Skeletal muscle tissue (tissue), 4 donors: ENCODE results near the gene SPATA31C2. TPM values are rescaled to one million over a fixed set of nuclear protein-coding genes. Genes with fewer than 3 reads are reported as not detected.

Experiments used
- H3K27ac ChIP-seq: one replicate; pipeline ENCODE4 v1.7.0; 2013; ENCODE audit warnings: mild to moderate bottlenecking, low read depth, low read length, inconsistent platforms
- H3K27me3 ChIP-seq, 3 donors: one replicate each; pipeline ENCODE4 v1.7.0; 2013; ENCODE audit warnings: low read length in 3 of 3; ENCODE audit not compliant: control insufficient read depth in 3 of 3, insufficient read depth in 3 of 3
- H3K36me3 ChIP-seq, 3 donors: one replicate each; pipeline ENCODE4 v1.7.0; 2013; ENCODE audit warnings: low read length in 3 of 3; ENCODE audit not compliant: control insufficient read depth in 3 of 3, insufficient read depth in 3 of 3
- H3K4me1 ChIP-seq, 3 donors: one replicate each; pipeline ENCODE4 v1.7.0; 2013; ENCODE audit warnings: low read length in 3 of 3, mild to moderate bottlenecking in 3 of 3; ENCODE audit not compliant: control insufficient read depth in 3 of 3, insufficient read depth in 3 of 3
- H3K4me3 ChIP-seq, 3 donors: one replicate each; pipeline ENCODE4 v1.7.0; 2013; ENCODE audit warnings: low read length in 3 of 3
- H3K9ac ChIP-seq, 3 donors: one replicate each; pipeline ENCODE4 v1.7.0; 2013; ENCODE audit warnings: low read length in 3 of 3, mild to moderate bottlenecking in 3 of 3, moderate library complexity in 2 of 3, low read depth in 1 of 3
- H3K9me3 ChIP-seq, 3 donors: one replicate each; pipeline ENCODE4 v1.7.0; 2013; ENCODE audit warnings: low read length in 3 of 3; ENCODE audit not compliant: control insufficient read depth in 3 of 3
- total RNA-seq: library from RNA; depleted of rRNA; stranded (reverse); fragments of >200 nt; gene quantifications from one replicate; pipeline ENCODE4 v1.2.3, GENCODE V29; 2014
- donor health status: Osteomylitis.

Gene SPATA31C2
- total RNA-seq, 1 donor from 2014 or later = not detected

- no peak overlapping the region for H3K9ac ChIP-seq
- H3K27me3 ChIP-seq = peaks cover 0 to 6% (median 0%) of the 10 kb centered on the region in 3 donors
- no peaks in the 10 kb centered on the region for H3K4me1 ChIP-seq
- H3K36me3 ChIP-seq = no peaks in the 10 kb centered on the region
- H3K4me3 ChIP-seq = no peak overlapping the region
- no peak overlapping the region for H3K27ac ChIP-seq
- H3K9me3 ChIP-seq = no peaks in the 10 kb centered on the region
These were observed 31.8 kb downstream of the SPATA31C2 start for GRCh38 chr9:88106492-88106891.

DNA sequence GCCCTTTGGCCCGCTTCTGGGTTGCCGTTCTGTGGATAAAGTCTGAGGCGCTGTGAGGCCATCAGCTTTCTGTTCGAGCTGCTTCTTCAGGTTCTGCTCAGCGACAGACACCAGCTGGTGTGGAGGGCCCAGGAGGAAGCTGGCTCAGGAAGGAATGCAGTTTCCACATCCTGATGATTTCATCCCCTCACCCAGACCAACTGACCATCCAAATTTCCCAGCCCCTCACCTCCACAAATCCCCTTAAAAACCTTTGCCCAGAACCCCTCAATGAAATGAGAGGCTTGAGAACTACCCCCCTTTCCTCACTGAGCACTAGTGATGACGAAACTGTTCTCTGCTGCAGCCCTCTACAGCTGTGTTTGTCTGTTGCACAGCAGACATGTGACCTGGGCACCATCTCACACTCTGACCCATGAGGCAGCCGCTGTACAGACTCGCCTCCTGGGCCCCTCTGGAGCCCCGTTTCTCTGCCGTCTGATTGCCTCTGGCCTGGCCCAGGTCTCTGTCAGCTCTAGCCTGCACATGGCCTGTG, 45.4 kb downstream of the SPATA31C2 start:
- no peak overlapping the region for H3K9ac ChIP-seq

GRCh38 chr9:88090151-88090581, 48.1 kb downstream of the SPATA31C2 start:
- Histone ChIP-seq H3K9me3 (no peaks in the 10 kb centered on the region), H3K27me3 (peaks cover 0 to 9% (median 3%) of the 10 kb centered on the region in 3 donors), H3K4me1 (no peaks in the 10 kb centered on the region), H3K9ac (no peak overlapping the region), H3K27ac (no peak overlapping the region), H3K36me3 (no peaks in the 10 kb centered on the region), H3K4me3 (no peak overlapping the region)

More for the DNA sequence above, 45.4 kb downstream of the SPATA31C2 start:
- Histone ChIP-seq H3K9me3 (no peaks in the 10 kb centered on the region), H3K4me1 (no peaks in the 10 kb centered on the region), H3K36me3 (no peaks in the 10 kb centered on the region), H3K4me3 (no peak overlapping the region), H3K27ac (no peak overlapping the region), H3K27me3 (peaks cover 0 to 9% (median 3%) of the 10 kb centered on the region in 3 donors)

GRCh38 chr9:88087906-88088305, 50.4 kb downstream of the SPATA31C2 start:
- H3K9me3 ChIP-seq = no peaks in the 10 kb centered on the region
- H3K36me3 ChIP-seq = no peaks in the 10 kb centered on the region
- H3K27me3 ChIP-seq = peaks cover 0 to 9% (median under 1%) of the 10 kb centered on the region in 3 donors
- H3K4me1 ChIP-seq = no peaks in the 10 kb centered on the region
- H3K9ac ChIP-seq = no peak overlapping the region
- H3K4me3 ChIP-seq = no peak overlapping the region
- H3K27ac ChIP-seq = no peak overlapping the region

- Histone ChIP-seq H3K36me3 (no peaks in the 10 kb centered on the region), H3K9ac (no peak overlapping the region), H3K27me3 (peaks cover 0 to 9% (median 0%) of the 10 kb centered on the region in 3 donors), H3K4me1 (no peaks in the 10 kb centered on the region), H3K9me3 (no peaks in the 10 kb centered on the region), H3K27ac (no peak overlapping the region), H3K4me3 (no peak overlapping the region)
These were observed 52.8 kb downstream of the SPATA31C2 start for GRCh38 chr9:88085476-88085875.

DNA sequence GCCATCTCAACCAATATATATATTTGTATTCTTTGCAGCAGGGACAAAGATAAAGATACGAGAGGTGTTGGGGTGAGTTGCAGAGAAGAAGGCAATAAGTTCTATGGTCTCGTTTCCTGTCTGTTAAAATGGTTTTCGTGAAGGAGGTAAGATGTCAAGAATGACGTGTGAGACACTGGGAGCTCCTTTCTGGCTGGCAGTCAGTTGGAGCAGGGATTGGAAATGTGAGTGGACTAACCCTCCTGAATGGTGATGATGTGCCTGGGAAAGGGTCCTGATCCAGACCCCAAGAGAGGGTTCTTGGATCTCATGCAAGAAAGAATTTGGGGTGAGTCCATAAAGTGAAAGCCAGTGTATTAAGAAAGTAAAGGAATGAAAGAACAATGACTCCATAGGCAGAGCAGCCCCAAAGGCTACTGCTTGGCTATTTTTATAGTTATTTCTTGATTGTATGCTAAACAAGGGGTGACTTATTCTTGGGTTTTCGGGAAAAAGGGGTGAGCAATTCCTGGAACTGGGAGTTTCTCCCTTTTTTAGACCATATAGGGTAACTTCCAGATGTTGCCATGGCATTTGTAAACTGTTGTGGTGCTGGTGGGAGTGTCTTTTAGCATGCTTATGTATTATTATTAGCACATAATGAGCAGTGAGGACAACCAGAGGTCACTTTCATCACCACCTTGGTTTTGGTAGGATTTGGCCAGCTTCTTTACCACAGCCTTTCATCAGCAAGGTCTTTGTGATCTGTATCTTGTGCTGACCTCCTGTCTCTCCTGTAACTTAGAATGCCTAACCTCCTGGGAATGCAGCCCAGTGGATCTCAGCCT, 53.7 kb downstream of the SPATA31C2 start:
- Histone ChIP-seq H3K4me1 (no peaks in the 10 kb centered on the region), H3K9me3 (no peaks in the 10 kb centered on the region), H3K27me3 (peaks cover 0 to under 1% (median 0%) of the 10 kb centered on the region in 3 donors), H3K36me3 (no peaks in the 10 kb centered on the region), H3K4me3 (no peak overlapping the region), H3K9ac (no peak overlapping the region), H3K27ac (no peak overlapping the region)

Other genes starting within 250 kb of the SPATA31C2 start
- not detected for gene SPATA31C1, start 220.5 kb downstream of the SPATA31C2 start, total RNA-seq
- 2.1 TPM for gene CDK20, start 163.9 kb downstream of the SPATA31C2 start, total RNA-seq
- gene SPIN1, start 250.0 kb upstream of the SPATA31C2 start, total RNA-seq = 60.5 TPM